ENCODE results near the gene ADAMTS6.
A peak's percentile ranks its signal among the peaks of the same experiment; 100 is the strongest.

The ADAMTS6 gene

DNA sequence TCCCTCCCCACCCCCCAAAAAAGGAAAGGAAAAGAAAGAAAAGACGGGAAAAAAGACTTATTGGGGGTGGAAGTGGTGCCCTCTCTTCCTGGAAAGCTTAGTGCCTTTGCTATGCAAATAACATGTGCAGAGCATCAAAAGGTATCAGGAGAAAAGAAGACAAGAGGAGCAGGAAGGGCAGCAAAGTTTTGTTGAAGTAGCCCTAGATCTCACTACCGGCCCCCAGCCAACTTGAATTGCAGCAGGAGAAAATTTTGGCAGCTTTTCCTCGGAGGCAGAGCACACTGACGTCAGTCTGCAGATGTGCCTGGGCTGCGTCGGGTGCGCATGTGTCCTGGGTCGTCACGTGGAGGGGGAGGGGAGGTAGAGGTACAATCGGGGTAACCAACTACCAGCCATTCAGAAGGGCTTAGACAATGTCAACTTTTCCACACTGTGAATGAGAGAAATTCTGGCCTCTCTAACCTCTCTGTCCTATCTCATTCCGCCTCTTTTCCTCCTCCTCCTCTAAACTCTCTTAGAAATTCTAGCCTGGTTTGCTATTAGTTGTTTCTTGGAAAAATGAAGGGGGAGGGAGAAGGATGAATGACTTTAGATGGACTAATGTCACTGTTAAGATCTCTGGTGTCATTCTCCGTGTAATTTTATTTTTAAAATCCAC, at the start of gene ADAMTS6 (continued):
- TF ChIP-seq REST (tag by site-specific recombination; IDR thresholded peaks at IDR 0.05) (no peak), ZNF701 (tag by site-specific recombination; IDR thresholded peaks at IDR 0.05) (no peak), ZNF785 (tag by site-specific recombination; IDR thresholded peaks at IDR 0.05) (no peak), ZNF24 (tag by site-specific recombination; IDR thresholded peaks at IDR 0.05) (peak; percentile 18), ZNF629 (tag by site-specific recombination; IDR thresholded peaks at IDR 0.05) (peak; percentile 95), ZNF561 (tag by site-specific recombination; IDR thresholded peaks at IDR 0.05; ENCODE audit: borderline replicate concordance) (0 out of 2 replicates have a peak, but pooled peaks have one; percentile 35), SP2 (tag by site-specific recombination; IDR thresholded peaks at IDR 0.05) (peak; percentile 27; the same call in 1 of the 2 replicates), ZNF670 (tag by site-specific recombination; IDR thresholded peaks at IDR 0.05; ENCODE audit: low read depth) (no peak), ZNF558 (tag by site-specific recombination; IDR thresholded peaks at IDR 0.05) (no peak; the same call in 1 of the 2 replicates), ZBTB21 (tag by site-specific recombination; IDR thresholded peaks at IDR 0.05) (peak; percentile 86), ZNF777 (tag by site-specific recombination; IDR thresholded peaks at IDR 0.05; ENCODE audit: borderline replicate concordance) (no peak), ZNF18 (tag by site-specific recombination; IDR thresholded peaks at IDR 0.05) (peak; percentile 52; the same call in 1 of the 2 replicates), ZNF16 (tag by site-specific recombination; IDR thresholded peaks at IDR 0.05; ENCODE audit: low read depth) (no peak), ZSCAN23 (tag by site-specific recombination; IDR thresholded peaks at IDR 0.05) (no peak), ZNF776 (tag by site-specific recombination; IDR thresholded peaks at IDR 0.05; ENCODE audit: borderline replicate concordance) (no peak), ZNF624 (tag by site-specific recombination; IDR thresholded peaks at IDR 0.05) (no peak), RBAK (tag by site-specific recombination; IDR thresholded peaks at IDR 0.05) (no peak), MZF1 (tag by site-specific recombination; IDR thresholded peaks at IDR 0.05; ENCODE audit: borderline replicate concordance) (no peak), ZBTB48 (tag by site-specific recombination; IDR thresholded peaks at IDR 0.05) (peak; percentile 79; the same call in 1 of the 2 replicates), HOXD13 (CRISPR knock-in tag; IDR thresholded peaks at IDR 0.05; ENCODE audit: borderline replicate concordance) (no peak), ZSCAN5A (tag by site-specific recombination; IDR thresholded peaks at IDR 0.05) (no peak), ZNF121 (tag by site-specific recombination; IDR thresholded peaks at IDR 0.05) (no peak), ZNF239 (tag by site-specific recombination; IDR thresholded peaks at IDR 0.05) (no peak), KLF10 (tag by site-specific recombination; IDR thresholded peaks at IDR 0.05) (no peak; the same call in 1 of the 2 replicates), ZNF132 (tag by site-specific recombination; IDR thresholded peaks at IDR 0.05; ENCODE audit: borderline replicate concordance) (no peak)
- TF ChIP-seq, protein P1, sequence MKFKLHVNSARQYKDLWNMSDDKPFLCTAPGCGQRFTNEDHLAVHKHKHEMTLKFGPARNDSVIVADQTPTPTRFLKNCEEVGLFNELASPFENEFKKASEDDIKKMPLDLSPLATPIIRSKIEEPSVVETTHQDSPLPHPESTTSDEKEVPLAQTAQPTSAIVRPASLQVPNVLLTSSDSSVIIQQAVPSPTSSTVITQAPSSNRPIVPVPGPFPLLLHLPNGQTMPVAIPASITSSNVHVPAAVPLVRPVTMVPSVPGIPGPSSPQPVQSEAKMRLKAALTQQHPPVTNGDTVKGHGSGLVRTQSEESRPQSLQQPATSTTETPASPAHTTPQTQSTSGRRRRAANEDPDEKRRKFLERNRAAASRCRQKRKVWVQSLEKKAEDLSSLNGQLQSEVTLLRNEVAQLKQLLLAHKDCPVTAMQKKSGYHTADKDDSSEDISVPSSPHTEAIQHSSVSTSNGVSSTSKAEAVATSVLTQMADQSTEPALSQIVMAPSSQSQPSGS (tag by site-specific recombination; IDR thresholded peaks at IDR 0.05; ENCODE audit: low read depth): peak; percentile 93
- TF ChIP-seq, protein P2, sequence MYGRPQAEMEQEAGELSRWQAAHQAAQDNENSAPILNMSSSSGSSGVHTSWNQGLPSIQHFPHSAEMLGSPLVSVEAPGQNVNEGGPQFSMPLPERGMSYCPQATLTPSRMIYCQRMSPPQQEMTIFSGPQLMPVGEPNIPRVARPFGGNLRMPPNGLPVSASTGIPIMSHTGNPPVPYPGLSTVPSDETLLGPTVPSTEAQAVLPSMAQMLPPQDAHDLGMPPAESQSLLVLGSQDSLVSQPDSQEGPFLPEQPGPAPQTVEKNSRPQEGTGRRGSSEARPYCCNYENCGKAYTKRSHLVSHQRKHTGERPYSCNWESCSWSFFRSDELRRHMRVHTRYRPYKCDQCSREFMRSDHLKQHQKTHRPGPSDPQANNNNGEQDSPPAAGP (tag by site-specific recombination; IDR thresholded peaks at IDR 0.05): no peak
- TF ChIP-seq, protein P3, sequence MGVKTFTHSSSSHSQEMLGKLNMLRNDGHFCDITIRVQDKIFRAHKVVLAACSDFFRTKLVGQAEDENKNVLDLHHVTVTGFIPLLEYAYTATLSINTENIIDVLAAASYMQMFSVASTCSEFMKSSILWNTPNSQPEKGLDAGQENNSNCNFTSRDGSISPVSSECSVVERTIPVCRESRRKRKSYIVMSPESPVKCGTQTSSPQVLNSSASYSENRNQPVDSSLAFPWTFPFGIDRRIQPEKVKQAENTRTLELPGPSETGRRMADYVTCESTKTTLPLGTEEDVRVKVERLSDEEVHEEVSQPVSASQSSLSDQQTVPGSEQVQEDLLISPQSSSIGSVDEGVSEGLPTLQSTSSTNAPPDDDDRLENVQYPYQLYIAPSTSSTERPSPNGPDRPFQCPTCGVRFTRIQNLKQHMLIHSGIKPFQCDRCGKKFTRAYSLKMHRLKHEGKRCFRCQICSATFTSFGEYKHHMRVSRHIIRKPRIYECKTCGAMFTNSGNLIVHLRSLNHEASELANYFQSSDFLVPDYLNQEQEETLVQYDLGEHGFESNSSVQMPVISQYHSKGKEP (tag by site-specific recombination; IDR thresholded peaks at IDR 0.05): peak; percentile 94

All from HEK293 (cell line).